Stimulated activated CD4-positive, alpha-beta T cell treated with anti-CD3 and anti-CD28 coated beads, Interleukin-15, amount 100 ng/mL, for 48 hours (primary cell): Measurements from ENCODE around the gene SIRPD.
"Not testable (repeated sequence)": the region's sequence is repeated elsewhere in the genome, so short reads cannot be mapped to it uniquely, and the experiment has no call there.

Experiments used
- DNase-seq, 2 donors: peaks; one replicate each; pipeline ENCODE4 v3.0.0-alpha.2; 2020; ENCODE audit warnings: low read depth in 2 of 2

The SIRPD gene

DNA sequence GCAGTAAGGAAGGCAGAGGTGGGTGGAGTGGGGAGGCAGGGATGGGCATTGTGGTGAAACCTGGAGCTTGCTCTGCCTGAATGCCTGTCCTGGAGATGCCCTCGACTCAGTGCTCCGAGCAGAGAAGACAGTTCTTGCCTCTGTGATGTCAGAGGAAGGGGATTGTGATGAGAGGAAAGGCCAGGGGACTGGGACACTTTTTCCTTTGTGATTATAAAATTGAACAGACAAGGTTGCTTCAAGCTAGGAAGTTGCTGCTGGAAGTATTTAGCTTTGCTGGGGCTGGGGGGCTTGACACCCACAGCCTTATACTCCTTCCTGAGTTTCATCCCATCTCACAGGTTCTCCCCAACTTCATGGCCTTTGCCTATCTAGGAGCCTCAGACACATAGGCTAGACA lies at the start of gene SIRPD:
SIRPD (minus strand) TSS at position 101 of the 400 bp plus-strand sequence; CDS start at position 49, 52 bp downstream.
- DNase-seq: no peak

DNA sequence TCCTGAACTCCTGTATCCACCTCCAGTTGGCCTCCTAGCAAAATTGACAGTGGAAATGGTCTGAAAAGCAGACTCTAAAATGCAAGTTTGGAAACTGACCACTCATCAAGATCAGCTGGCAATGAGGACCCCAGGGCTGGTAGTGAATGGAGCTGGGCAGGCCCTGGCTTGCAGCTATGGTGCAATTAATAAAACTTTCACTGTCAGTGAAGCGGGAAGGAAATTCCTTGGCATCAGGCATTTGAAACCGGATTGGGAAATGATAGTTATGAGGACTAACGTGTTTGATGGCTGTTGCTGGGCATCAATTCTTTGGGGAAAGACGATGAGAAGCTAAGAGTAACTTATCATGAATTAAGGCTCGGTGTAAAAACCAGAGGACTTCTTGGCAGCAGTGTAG lies 43.2 kb upstream of the SIRPD start:
- DNase-seq: no peak

DNA sequence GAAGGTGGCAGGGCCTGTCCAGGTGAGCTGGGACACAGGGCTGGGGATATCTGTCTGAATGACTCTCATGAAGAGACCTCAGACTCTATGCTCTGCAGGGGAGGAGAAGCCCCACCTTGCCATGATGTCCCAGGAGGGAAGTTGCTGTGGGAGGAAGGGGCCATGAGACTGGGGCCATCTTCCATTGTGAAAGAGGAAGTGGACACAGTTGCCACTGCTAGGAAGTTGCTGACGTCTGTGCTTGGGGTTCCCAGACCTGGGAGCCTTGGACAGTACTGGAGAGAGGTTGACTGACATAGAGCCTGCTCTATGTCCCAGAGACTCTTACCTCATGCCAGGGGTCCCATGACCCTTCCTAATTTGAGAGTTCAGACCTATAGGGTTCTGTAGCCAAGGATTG lies 37.8 kb upstream of the SIRPD start:
- DNase-seq: no peak

DNA sequence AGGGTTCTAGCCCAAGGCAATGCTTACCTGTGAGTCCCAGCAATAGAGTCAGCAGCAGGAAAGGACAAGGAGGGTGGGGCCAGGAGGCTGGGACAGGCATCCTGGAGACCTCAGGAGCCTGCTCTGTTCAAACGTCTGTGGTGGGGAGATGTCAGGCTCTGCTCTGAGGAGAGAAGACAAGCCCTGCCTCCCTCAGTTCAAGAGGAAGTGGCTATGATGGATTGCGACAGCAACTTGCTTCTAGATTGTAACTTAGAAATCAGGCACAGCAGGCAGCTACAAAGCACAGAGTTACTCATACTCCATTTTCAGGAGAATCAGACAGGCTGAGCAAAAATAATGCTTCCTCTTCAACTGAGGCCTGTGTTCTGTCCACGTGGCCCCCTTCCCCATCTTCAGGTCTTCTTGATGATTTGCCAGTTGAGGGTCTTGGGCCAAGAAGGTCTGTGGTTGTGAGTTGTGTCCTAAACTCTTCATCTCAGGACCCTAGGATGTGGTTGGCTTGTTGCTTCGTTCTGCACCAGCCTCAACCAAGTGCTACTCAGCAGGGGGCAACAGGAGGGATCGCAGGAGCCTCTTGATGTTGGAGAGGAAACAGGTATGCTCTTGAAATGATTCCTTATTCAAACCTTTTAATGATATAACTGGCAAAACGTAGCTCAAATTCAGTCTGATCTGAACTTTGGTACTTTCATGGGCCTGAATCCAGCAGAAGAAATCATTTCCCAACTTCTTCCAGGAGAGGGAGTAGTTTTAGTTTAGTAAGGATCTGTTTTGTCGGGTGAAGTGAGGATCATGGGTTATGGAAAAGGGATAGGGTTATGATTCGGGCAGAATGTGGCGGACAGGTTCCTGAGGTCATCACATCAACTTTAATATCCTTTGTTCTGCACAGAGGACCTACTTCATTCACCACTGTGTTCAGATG lies 31.3 kb upstream of the SIRPD start:
- DNase-seq: no peak

DNA sequence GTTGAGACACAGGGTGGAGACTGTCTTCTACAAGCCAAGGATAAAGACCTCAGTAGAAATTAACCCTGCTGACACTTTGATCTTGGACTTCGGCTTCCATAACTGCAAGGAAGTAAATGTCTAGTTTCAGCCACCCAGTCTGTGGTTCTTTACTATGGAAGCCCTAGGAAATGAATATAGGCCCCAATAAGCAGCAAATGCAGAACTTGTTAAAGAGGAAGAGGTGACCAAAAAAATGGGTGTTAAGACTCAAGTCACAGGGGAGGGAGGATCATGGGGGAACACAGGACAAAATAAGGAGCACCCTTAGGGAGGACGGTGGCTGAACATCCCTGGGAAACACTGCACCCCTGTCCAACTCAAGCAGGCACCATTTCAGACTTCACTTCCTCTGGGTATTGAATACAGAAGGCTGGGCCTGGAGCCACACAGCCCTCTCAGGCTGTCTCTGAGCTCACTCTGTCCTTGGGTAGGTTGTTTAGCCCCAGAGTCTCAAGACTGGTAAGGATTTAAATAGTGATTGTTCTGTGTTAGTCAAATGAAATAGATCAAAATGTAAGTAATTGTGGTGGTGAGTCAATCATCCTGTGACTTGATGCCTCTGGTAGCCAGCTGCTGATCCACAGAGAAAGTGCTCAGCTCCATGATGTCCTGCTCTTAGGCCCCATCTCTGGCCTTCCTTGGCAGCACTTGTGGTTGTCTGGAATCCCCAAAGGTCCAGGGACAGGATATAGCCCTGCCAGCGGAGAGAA lies 30.5 kb upstream of the SIRPD start:
- no peak for DNase-seq

DNA sequence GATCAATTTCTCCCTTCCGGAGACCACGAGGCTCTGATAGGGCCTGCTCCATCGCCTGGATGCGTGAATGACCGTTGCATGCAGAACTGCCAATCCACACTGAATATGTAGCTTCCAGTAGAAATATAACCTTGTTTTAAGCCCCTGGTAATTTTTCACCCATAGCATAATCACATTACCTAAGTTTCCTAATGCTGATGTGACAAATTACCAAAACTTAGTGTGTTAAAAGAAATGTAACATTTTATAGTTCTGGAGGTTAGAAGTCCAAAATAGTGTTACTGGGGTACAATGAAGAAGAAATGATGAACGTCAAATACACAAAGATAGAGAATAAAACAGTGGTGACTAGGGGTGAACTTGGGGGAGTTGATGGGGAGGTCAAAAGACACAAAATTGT lies 22.0 kb upstream of the SIRPD start:
- DNase-seq: no peak

DNA sequence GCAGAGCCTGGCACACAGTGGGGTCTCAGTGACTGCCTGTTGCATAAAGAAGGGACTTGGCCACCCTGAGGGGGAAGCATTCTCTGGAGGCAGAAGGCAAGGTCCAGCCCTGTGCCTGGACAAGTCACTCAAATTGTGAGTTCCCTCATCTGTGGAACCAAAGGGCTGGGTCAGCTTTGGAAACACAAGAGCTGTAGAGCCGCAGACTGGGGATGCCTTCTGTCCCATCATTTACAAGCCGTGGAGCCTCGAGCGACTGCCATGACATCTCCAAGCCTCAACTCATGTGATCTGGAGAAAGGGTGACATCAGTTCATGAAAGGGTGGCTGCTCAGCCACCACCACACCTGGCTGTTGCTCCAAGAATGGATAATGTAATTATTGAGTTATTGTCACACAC lies 20.4 kb upstream of the SIRPD start:
- DNase-seq: no peak

DNA sequence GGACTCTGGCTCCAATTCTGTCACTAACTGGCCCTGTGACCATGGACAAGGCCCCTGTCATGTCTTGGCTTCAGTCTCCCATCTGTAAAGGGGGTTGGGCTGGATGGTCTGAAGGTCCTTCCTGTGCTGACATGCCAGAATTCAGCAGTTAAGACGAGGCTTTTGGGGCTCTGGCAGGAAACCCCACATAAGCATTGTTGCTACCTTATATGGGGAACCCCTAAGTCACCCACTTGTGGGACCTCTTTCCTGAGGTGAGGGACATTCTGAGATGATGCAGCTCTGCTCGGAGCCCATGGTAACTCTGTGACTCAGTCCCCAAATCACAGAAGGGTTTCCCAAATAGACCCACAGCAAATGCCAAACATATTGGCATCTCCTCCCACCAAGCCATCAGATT lies 19.8 kb upstream of the SIRPD start:
- DNase-seq: not testable (repeated sequence)

DNA sequence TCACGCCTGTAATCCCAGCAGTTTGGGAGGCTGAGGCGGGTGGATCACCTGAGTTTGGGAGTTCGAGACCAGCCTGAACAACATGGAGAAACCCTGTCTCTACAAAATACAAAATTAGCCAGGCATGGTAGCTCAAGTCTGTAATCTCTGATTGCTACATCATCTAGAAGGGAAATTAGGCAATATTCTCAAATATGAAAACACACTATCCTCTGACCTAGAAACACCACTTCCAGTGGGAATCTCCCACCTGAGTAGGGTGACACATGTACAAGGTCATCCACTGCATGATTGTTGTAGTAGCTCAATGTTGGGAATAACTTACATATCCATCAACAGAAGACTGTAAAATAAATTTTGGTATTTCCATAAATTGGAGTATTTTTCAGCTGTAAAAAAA lies 19.1 kb upstream of the SIRPD start:
- DNase-seq: no peak

DNA sequence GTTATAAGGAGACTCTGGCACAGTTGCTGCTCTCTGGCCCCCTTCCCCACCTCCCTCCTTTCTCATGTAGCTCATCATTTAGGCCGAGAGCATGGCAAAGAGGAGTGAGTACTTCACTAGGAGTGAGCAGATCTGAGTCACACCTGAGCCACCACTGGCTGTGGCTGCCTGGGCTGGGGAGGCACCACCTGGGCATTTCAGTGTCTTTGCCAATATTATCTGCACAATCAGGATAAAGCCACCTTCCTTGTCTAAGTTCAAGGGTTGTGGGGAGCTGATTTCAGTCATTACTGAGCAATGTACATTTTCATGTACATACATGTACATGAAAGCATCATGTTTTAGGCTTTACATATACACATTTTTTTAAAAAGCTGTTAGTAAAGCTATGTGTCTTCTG lies 18.5 kb upstream of the SIRPD start:
- DNase-seq: not testable (repeated sequence)

DNA sequence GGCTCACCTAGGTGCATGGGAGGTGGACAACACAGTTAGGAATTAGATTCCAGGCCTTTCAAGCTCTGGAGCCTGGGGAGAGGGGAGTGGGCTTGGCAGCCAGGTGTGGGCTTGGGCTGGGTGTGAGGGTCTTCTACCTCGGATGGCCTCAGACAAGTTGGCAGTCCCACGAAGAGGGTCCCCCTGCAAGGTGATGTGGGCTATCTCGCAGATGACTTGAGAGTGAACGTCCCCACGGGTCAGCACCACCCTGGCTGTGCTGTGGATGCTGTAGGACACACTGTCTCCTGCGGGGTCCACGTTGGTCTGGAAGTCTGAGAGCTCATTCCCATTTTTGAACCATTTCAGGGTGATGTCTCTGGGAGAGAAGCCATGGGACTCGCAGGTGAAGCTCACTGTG lies 14.1 kb upstream of the SIRPD start:
- DNase-seq: not testable (repeated sequence)

DNA sequence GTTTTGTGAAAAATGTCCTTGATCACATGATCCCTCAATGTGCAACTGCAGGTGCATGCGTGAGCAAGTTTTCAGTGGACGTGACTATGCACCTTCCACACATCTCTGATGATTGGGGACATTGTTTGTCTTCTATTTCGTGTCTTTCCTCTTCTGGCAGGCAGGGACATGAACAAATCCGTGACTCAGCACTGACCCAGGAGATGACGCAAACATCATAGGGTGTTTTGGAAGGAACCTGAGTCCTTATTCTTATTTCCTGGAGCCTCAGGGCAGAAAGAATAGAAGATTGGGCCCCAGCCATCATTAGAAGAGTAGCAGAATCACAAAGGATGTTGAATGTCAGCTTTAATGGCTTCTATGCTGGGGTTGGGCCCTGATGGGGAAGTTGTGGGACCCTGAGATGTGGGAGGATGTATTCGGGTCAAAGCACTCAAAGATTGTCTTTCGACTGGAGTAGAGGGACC lies 11.9 kb upstream of the SIRPD start:
- no peak for DNase-seq

DNA sequence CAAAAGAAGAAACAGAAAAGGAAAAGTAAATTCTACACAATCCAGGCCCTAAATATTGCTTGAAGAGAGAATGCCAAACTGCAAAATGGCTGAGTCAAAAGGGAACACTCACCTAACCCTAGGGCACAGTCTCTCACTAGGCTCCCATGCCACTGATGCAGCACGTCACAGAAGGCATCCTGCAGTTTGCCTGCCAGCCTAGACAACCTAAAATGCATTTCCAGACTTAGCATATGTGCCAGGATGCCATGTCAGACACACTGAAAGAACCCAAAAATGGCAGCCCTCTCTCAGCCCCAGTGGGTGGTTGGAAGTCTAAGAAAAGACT lies 10.6 kb upstream of the SIRPD start:
- no peak for DNase-seq

DNA sequence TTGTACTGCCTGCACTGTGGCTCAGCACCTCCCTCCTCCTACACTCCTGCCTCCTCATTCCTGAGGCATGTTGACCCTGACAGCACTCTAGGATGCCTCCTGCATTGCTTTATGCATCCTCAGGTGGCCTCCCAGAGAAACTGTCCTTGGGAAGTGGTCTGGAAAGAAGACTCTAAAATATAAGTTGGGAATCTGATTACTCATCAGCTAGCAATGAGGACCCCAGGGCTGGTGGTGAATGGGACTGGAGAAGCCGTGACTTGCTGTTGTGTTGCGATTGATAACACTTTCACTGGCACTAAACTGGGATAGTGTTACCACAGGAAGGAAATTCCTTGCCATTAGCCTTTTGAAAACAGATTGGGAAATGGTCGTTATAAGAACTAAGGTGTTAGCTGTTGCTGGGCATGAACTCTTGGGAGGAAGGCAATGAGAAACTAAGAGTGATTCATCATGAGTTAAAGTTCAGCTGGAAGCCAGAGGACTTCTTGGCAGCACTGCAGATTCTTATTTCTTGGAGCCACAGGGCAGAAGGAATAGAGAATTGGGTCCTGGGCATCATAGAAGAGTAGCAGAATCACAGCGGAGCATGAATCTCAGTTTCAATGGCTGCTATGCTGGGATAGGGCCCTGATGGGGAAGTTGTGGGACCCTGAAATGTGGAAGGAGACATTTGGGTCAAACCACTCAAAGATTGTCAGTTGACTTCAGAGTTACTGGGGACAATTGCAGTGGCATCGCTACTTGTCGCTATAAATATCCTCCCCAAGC lies 10.1 kb upstream of the SIRPD start:
- no peak for DNase-seq

DNA sequence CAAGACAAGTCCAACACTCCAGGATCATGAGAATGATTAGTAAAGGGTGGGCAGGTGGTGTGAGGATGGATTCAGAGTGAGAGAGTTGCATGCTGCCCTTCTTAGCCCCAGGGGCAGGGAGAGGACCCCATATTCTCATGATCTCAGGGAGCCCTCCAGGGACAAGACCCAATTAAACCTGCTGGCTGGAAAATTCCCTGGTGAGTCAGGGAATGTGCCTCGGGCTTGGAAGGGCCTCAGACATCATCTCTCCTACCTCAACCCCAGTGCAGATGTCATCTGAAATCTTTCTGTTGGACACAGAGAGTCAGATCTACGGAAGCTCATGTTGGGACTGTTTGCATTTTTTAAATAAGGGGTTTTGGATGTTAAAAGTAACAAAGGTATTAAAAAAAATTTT lies 9.2 kb upstream of the SIRPD start:
- no peak for DNase-seq

DNA sequence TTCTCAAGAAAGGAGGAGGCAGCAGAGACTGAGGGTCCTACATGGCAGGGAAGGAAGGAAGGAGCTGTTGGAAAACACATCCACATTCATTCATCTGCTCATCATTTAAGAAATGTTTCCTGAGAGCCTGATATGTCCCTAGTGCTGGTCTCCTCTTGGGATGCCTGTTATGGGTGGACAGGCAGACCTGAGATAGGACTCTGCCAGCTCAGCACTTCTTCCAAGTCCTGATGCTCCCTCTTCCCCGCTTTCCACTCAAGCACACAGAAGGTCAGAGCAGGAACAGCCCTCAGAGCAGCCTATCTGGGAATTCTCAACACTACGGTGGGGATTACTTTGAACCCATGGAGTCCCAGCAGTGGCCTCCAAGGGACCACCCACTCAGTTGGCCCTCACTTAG lies 8.0 kb upstream of the SIRPD start:
- DNase-seq: no peak

DNA sequence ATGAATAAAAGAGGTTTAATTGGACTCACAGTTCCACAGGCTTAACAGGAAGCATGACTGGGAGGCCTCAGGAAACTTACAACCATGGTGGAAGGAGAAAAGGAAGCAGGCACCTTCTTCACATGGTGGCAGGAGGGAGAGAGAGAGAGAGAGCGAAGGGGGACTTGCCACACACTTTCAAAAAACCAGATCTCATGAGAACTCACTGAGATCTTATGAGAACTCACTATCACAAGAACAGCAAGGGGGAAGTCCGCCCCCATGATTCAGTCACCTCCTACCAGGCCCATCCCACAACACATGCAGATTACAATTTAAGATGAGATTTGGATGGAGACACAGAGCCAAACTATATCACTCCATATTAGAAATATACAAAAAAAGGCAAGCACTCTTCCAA lies 6.1 kb upstream of the SIRPD start:
- no peak for DNase-seq

DNA sequence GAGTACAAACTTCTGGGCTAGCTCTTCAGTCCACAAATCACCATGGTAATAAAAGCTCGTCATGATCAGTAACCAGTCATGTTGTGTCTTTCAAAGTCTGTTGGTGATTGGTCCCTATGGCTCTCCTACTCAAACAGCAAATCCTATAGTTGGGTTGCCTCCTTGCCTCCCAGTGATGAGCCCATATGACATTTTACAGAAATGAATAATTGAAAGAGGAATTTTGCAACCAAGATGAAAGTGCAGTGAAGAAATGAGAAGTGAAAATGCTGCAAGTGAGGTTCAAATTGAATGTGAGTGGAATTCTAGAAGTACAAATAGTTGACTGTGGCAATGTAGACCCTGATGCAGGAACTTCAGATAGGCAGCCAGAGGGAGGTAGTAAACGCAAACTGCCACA lies 5.1 kb upstream of the SIRPD start:
- DNase-seq: no peak

DNA sequence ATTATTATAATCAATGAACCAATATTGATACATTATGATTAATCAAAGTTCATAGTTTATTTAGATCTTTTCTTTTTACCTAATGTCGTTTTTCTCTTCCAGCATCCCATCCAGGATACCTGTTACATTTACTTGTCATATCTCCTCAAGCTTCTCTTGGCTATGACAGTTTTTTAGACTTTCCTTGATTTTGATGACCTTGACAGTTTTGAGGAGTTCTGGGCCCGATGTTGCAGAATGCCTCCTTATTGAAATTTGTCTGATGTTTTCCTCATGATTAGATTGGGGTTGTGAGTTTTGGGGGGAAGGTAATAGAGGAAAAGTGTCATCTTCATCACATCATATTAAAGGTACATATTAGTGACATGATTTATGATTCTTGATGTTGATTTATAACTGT lies 3.8 kb upstream of the SIRPD start:
- DNase-seq: no peak

DNA sequence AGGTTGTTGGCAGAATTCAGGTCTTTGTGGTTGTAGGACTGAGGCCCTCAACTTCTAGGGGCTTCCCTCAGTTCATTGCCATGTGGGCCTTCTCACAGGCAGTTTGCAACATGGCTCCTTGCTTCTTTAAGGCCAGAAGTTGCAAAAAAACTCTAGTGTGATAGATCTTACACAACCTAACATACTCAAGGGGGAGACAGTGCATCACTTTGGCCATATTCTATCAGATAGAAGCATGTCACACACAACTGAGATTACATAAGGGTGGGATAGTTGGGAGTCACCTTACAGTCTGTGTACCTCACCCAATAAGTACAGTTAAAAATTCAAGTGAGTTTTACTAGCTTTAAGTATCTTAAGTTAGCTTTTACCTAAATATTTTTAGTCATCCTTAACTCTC lies 1.6 kb downstream of the SIRPD start:
- DNase-seq: no peak

DNA sequence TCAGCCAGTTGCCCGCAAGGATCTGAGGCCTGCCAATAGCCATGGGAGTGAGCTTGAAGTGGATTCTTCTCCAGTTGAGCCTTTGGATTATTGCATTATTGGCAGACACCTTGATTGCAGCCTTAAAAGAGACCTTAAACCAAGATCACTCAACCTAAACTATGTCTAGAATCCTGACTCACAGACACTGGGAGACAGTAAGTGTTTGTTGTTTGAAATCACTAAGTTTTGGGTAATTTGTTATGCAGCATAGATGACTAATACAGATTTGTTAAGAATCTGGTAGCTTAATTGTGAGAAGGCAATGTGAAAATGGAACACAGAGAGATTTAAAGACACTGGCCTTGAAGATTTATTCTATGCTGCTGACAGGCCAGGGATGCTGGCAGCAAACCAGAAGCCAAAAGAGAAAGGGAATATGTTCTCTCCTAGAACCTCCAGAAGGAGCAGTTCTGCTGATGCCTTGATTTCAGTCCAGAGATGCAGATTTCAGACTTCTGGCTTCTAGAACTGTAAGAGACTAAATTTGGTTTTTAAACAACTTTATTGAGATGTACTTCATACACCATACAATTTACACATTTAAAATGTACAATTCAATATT lies 17.6 kb downstream of the SIRPD start:
- no peak for DNase-seq

DNA sequence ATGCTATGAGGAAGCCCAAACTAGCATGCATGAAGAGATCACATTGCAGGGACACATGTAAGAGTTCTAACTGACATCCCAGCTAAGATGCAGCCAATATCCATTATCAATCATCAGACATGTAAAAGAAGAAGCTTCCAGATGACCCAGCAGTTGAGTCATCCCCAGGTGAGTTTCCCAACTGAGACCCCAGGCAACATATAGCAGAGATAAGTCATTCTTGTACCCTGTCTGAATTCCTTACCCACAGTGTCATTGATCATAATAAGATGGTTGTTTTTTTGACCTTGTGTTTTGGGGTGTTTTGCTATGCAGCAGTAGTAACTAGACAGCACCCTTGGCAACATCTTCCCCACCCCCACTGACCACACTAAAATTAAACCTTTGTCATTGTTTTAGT lies 18.9 kb downstream of the SIRPD start:
- no peak for DNase-seq
